Epithelial cell of prostate (primary cell): ENCODE data around the gene MADCAM1.
"Not testable (repeated sequence)": the region's sequence is repeated elsewhere in the genome, so short reads cannot be mapped to it uniquely, and the experiment has no call there.

ENCODE experiments used
- DNase-seq: peaks from one replicate; pipeline ENCODE4 v3.0.0-alpha.2; 2011; ENCODE audit warnings: low read depth, low spot score
- H3K27ac ChIP-seq: fragments of 450-650 bp; 2 replicates; pipeline ENCODE4 v1.5.1; 2017; ENCODE audit warnings: mild to moderate bottlenecking

Gene MADCAM1

GRCh38 chr19:464208-464545 is 32.1 kb upstream of the MADCAM1 start:
- no peak for DNase-seq

GRCh38 chr19:465056-465816 is 31.1 kb upstream of the MADCAM1 start:
- no peak for DNase-seq
- H3K27ac ChIP-seq, result no peak overlapping the region

More at GRCh38 chr19:464208-464545, 32.1 kb upstream of the MADCAM1 start:
- no peak overlapping the region for H3K27ac ChIP-seq

- no peak for DNase-seq
- H3K27ac ChIP-seq, result no peak overlapping the region
Measured at GRCh38 chr19:467554-467953, 28.7 kb upstream of the MADCAM1 start.

- no peak overlapping the region for H3K27ac ChIP-seq
- DNase-seq, result no peak
Measured at GRCh38 chr19:468587-469256, 27.6 kb upstream of the MADCAM1 start.

GRCh38 chr19:469833-470232 is 26.5 kb upstream of the MADCAM1 start:
- no peak for DNase-seq
- H3K27ac ChIP-seq, result no peak overlapping the region

GRCh38 chr19:470701-471100 is 25.6 kb upstream of the MADCAM1 start:
- no peak for DNase-seq

GRCh38 chr19:472005-472858 is 24.1 kb upstream of the MADCAM1 start:
- no peak overlapping the region for H3K27ac ChIP-seq
- DNase-seq, result no peak

More at GRCh38 chr19:470701-471100, 25.6 kb upstream of the MADCAM1 start:
- no peak overlapping the region for H3K27ac ChIP-seq

GRCh38 chr19:474126-475078 is 21.9 kb upstream of the MADCAM1 start:
- H3K27ac ChIP-seq, result no peak overlapping the region
- DNase-seq, result no peak

- DNase-seq, result no peak
- H3K27ac ChIP-seq, result no peak overlapping the region
Measured at GRCh38 chr19:475360-475759, 20.9 kb upstream of the MADCAM1 start.

GRCh38 chr19:478236-478903 is 17.9 kb upstream of the MADCAM1 start:
- DNase-seq, result no peak

GRCh38 chr19:478976-479375 is 17.3 kb upstream of the MADCAM1 start:
- H3K27ac ChIP-seq, result no peak overlapping the region
- DNase-seq, result no peak

More at GRCh38 chr19:478236-478903, 17.9 kb upstream of the MADCAM1 start:
- H3K27ac ChIP-seq, result no peak overlapping the region

- H3K27ac ChIP-seq, result no peak overlapping the region
- no peak for DNase-seq
Measured at GRCh38 chr19:480016-480855, 16.1 kb upstream of the MADCAM1 start.

GRCh38 chr19:481100-481499 is 15.2 kb upstream of the MADCAM1 start:
- not testable (repeated sequence) for DNase-seq

GRCh38 chr19:482186-483041 is 13.9 kb upstream of the MADCAM1 start:
- H3K27ac ChIP-seq, result no peak overlapping the region
- no peak for DNase-seq

More at GRCh38 chr19:481100-481499, 15.2 kb upstream of the MADCAM1 start:
- H3K27ac ChIP-seq, result not testable (repeated sequence)

- no peak for DNase-seq
- H3K27ac ChIP-seq, result no peak overlapping the region
Measured at GRCh38 chr19:483332-484072, 12.8 kb upstream of the MADCAM1 start.

- no peak for DNase-seq
- H3K27ac ChIP-seq, result no peak overlapping the region
Measured at GRCh38 chr19:484494-484893, 11.8 kb upstream of the MADCAM1 start.

GRCh38 chr19:485077-485476 is 11.2 kb upstream of the MADCAM1 start:
- DNase-seq, result no peak

More at GRCh38 chr19:485077-485476, 11.2 kb upstream of the MADCAM1 start:
- peak overlapping the region; percentile 29 for H3K27ac ChIP-seq
